Psoas muscle (tissue), 8 donors: Measurements from ENCODE around the gene MSH3. TPM values are rescaled to one million over a fixed set of nuclear protein-coding genes. Genes with fewer than 3 reads are reported as not detected.

Source experiments
- ATAC-seq, 4 donors: fragments of 200-7000 bp; cut with Tn5 transposase; one replicate each; pipeline ENCODE4 v1.9.1; 2020; ENCODE audit warnings: moderate library complexity in 3 of 4, mild to moderate bottlenecking in 2 of 4
- DNase-seq, 2 donors: peaks; one replicate each; pipeline ENCODE4 v3.0.0-alpha.2; 2020
- H3K27ac ChIP-seq: fragments of 200-600 bp; one replicate; pipeline ENCODE4 v1.8.0; 2022
- H3K27me3 ChIP-seq, 3 donors: fragments of 200-600 bp in 1 of 3; one replicate each; pipeline versions ENCODE4 v1.6.1 to v1.8.0; 2013 to 2022; ENCODE audit warnings: low read length in 2 of 3, mild to moderate bottlenecking in 2 of 3, moderate library complexity in 1 of 3; ENCODE audit not compliant: insufficient read depth in 3 of 3
- H3K36me3 ChIP-seq, 2 donors: fragments of 200-600 bp in 1 of 2; one replicate each; pipeline versions ENCODE4 v1.6.1 to v1.8.0; 2013 to 2022; ENCODE audit warnings: low read depth in 1 of 2, mild to moderate bottlenecking in 1 of 2, moderate library complexity in 1 of 2; ENCODE audit not compliant: insufficient read depth in 1 of 2
- H3K4me1 ChIP-seq: fragments of 200-600 bp; one replicate; pipeline ENCODE4 v1.8.0; 2022
- H3K4me3 ChIP-seq: fragments of 200-600 bp; one replicate; pipeline ENCODE4 v1.8.0; 2022; ENCODE audit warnings: mild to moderate bottlenecking
- H3K9me3 ChIP-seq: fragments of 200-600 bp; one replicate; pipeline ENCODE4 v1.8.0; 2022
- WGBS, 3 donors: extraction: QIAGEN DNeasy Blood & Tissue Kit; methylation state at CpG; one replicate each; pipeline versions ENCODE4 v1.1.6 to v1.1.7; 2013; 5-methylcytosine and 5-hydroxymethylcytosine counted together
- intact Hi-C, 2 donors: fragments of 100-400 bp; cut with DNase I; formaldehyde crosslinking; loops; one replicate each; pipeline versions ENCODE4 v1.11.0 to v1.14.2; 2022
- polyA plus RNA-seq, 3 donors: library from polyadenylated mRNA; stranded (reverse); fragments of 200-250 nt; gene quantifications; one replicate each; pipeline ENCODE4 v1.2.3, GENCODE V29; 2013
- total RNA-seq, 4 donors: library from RNA; stranded (reverse); fragmentation: NEBNext Ultra II Directional in 2 of 4; extraction: Animal tissue kit (Norgen Biotek cat#: 25700) in 2 of 4; gene quantifications; one replicate each; pipeline versions ENCODE4 v1.2.1 to v1.2.4, GENCODE V29; 2021 to 2023
- TF ChIP-seq, protein P1 (sequence below): fragments of 200-600 bp; IDR thresholded peaks from one replicate; pipeline ENCODE4 v1.8.0; 2022; ENCODE audit warnings: antibody characterized with exemption
- donor health status: healthy with polysubstance abuse.
- donor health status: DM: no; HTN: no; CAD: no; lungs with moderate emphysema.
- donor health status: Bipolar disorder and iron deficiency.
- donor health status: healthy.
- donor health status: DM: yes; HTN: yes; CAD: no.
- donor health status: DM: no; HTN: no; CAD: no.
- donor health status: DM: no; HTN: no; CAD: no.
- donor health status: DM: yes; HTN: yes; CAD: no.

The MSH3 gene
- total and polyA plus RNA-seq, 7 donors = 2.8 to 12.6 (median 5.8) TPM

DNA sequence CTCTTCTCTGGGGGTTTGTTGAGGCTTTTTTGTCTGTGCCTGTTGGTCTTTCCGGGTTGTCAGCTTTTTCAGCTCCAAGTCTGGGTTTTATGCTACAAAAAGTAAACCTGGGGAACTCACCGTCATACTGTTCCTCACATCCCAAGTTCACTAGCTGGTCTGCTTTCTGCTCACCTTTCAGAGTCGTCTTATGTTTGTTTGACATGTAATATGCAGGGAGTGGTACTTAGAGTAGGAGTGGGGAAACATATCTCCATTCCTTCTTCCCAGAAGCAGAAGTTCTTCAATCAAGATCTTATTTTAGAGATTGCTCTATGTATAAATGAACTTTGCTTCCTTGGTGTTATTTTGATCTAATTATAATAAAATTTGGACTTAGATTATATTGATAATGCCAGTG, 42.0 kb downstream of the MSH3 start:
- Histone ChIP-seq H3K4me3 (no peak overlapping the region), H3K36me3 (peaks cover 2 to 9% of the 10 kb centered on the region in 2 donors)

DNA sequence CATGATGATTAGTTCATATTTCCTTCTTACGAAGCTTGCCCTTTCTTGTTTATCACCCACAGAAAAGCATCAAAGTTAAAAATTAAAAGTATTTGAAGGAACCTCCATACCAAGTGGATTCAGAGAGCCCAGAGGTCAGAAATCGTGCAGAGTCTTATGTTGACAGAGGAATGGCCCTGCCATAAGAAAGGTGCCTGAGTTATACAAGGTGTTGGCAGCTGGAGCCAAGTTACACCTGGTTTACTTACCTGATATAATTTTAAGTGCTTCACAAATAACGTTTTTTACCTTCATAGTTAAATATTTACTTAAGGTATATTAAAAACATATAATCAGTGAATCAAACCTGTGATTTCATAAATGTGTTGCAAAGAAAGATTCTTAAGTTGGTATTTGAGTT, 42.6 kb downstream of the MSH3 start:
- TF ChIP-seq, protein P1, sequence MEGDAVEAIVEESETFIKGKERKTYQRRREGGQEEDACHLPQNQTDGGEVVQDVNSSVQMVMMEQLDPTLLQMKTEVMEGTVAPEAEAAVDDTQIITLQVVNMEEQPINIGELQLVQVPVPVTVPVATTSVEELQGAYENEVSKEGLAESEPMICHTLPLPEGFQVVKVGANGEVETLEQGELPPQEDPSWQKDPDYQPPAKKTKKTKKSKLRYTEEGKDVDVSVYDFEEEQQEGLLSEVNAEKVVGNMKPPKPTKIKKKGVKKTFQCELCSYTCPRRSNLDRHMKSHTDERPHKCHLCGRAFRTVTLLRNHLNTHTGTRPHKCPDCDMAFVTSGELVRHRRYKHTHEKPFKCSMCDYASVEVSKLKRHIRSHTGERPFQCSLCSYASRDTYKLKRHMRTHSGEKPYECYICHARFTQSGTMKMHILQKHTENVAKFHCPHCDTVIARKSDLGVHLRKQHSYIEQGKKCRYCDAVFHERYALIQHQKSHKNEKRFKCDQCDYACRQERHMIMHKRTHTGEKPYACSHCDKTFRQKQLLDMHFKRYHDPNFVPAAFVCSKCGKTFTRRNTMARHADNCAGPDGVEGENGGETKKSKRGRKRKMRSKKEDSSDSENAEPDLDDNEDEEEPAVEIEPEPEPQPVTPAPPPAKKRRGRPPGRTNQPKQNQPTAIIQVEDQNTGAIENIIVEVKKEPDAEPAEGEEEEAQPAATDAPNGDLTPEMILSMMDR = no peak
- no peaks in the 10 kb centered on the region for H3K4me1 ChIP-seq
- DNase-seq (no peak), ATAC-seq (no peak)
- intact Hi-C loops = no loop called here
- H3K36me3 ChIP-seq = peaks cover 2 to 10% of the 10 kb centered on the region in 2 donors
- H3K27me3 ChIP-seq = no peaks in the 10 kb centered on the region
- WGBS, 3 donors = 85 to 90% (median 85%) methylated on average over 3 of the region's 3 CpGs
- no peaks in the 10 kb centered on the region for H3K9me3 ChIP-seq
- H3K4me3 ChIP-seq = no peak overlapping the region
- H3K27ac ChIP-seq = no peak overlapping the region

More for the DNA sequence above, 42.0 kb downstream of the MSH3 start:
- TF ChIP-seq, protein P1 = no peak
- no peak for DNase-seq
- Histone ChIP-seq H3K4me1 (no peaks in the 10 kb centered on the region), H3K27me3 (no peaks in the 10 kb centered on the region), H3K27ac (no peak overlapping the region), H3K9me3 (no peaks in the 10 kb centered on the region)
- whole genome bisulfite sequencing, 3 donors = 90 to 96% (median 94%) methylated on average over 3 of the region's 3 CpGs
- intact Hi-C loops = no loop called here
- ATAC-seq = no peak

DNA sequence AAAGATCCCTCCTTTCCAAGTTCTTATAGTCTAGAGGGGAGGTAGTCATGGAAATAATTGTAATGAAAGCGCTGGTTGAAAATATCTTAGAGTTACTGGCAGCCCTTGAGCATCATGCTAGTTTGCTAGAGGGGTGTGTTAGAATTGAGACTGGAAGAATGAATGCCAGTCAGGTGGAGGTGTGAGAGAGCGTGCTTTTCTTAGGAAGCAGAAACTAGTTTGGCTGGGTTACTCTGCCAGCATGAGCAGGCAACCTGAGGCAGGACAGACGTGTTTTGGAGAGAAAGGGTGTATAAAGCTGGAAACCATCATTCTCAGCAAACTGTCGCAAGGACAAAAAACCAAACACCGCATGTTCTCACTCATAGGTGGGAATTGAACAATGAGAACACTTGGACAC, 43.9 kb downstream of the MSH3 start:
- no peak for ATAC-seq
- no peaks in the 10 kb centered on the region for H3K27me3 ChIP-seq
- 76 to 85% (median 78%) methylated on average over 5 of the region's 5 CpGs for WGBS, 3 donors
- H3K9me3 ChIP-seq = no peaks in the 10 kb centered on the region
- intact Hi-C loops = no loop called here
- H3K4me1 ChIP-seq = no peaks in the 10 kb centered on the region
- no peak for DNase-seq
- H3K27ac ChIP-seq = no peak overlapping the region
- H3K36me3 ChIP-seq = peaks cover 2 to 21% of the 10 kb centered on the region in 2 donors
- H3K4me3 ChIP-seq = no peak overlapping the region
- TF ChIP-seq, protein P1 = no peak

DNA sequence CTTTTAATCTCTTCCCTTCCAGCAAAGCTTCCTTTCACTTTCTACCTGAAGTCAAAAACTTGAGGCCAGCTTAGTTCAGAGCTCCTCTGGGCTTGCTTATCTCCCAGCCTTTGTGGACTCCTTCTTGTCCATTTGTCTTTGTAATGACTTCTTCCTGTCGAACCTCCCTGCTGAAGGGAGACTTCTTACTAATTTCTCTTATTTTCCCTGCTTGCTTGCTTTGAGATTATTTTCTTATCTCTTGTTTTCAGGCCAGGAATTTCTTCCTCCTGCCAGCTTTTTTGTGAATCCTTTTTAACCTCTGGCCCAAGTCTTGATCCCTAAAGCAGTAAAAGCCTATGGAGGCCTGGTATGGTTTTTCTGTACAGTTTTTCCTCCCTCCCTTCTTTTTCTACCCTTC, 47.1 kb downstream of the MSH3 start:
- DNase-seq (no peak), ATAC-seq (no peak)
- no peaks in the 10 kb centered on the region for H3K4me1 ChIP-seq
- WGBS, 3 donors = 72 to 77% (median 74%) methylated on average over 1 of the region's 1 CpG
- intact Hi-C loops = no loop called here
- TF ChIP-seq, protein P1 = no peak
- no peak overlapping the region for H3K4me3 ChIP-seq
- no peaks in the 10 kb centered on the region for H3K9me3 ChIP-seq
- peaks cover 0 to 19% of the 10 kb centered on the region in 2 donors for H3K36me3 ChIP-seq
- H3K27me3 ChIP-seq = no peaks in the 10 kb centered on the region
- no peak overlapping the region for H3K27ac ChIP-seq

DNA sequence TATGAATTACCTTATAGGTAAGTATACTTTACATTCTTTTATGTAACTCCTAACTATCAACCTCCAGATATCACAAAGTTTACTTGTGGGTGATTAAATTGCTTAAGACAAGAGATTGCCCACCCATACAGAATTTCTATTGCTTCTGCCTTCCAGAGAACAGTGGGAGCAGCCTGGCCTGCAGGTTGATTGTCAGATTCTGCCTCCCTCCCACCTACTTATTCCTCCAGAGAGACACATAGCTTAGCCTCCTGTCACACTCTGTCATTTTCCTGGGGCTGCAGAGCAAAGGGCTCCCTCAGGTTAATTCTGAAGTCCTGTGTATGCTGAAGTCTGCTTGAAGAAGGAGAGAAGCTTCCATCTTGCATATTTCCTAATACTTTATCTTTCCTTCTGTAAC, 48.8 kb downstream of the MSH3 start:
- no peak overlapping the region for H3K27ac ChIP-seq
- no peaks in the 10 kb centered on the region for H3K9me3 ChIP-seq
- TF ChIP-seq, protein P1 = no peak
- peaks cover 0 to 19% of the 10 kb centered on the region in 2 donors for H3K36me3 ChIP-seq
- ATAC-seq (no peak), DNase-seq (no peak)
- intact Hi-C loops = no loop called here
- H3K4me1 ChIP-seq = peaks cover 9% of the 10 kb centered on the region
- H3K27me3 ChIP-seq = no peaks in the 10 kb centered on the region
- H3K4me3 ChIP-seq = no peak overlapping the region
